HG03432 (cell line): ENCODE measurements around the gene NRXN3.
A peak's percentile ranks its signal among the peaks of the same experiment; 100 is the strongest.

Source experiments
- ATAC-seq: cut with Tn5 transposase; IDR thresholded peaks from one replicate; pipeline ENCODE4 v1.9.1; 2021; ENCODE audit warnings: mild to moderate bottlenecking, moderate library complexity; ENCODE audit not compliant: unreplicated experiment

The NRXN3 gene

GRCh38 chr14:79583738-79584408, 1413.7 kb downstream of the NRXN3 start:
- ATAC-seq, result no peak

GRCh38 chr14:79584679-79585078, 1414.5 kb downstream of the NRXN3 start:
- ATAC-seq, result no peak

- no peak for ATAC-seq
Measured at GRCh38 chr14:79585845-79586244, 1415.7 kb downstream of the NRXN3 start.

- no peak for ATAC-seq
Measured at GRCh38 chr14:79586416-79586815, 1416.2 kb downstream of the NRXN3 start.

GRCh38 chr14:79586989-79587598, 1416.9 kb downstream of the NRXN3 start:
- no peak for ATAC-seq

- ATAC-seq, result peak; percentile 71
Measured at GRCh38 chr14:79587875-79588274, 1417.7 kb downstream of the NRXN3 start.

GRCh38 chr14:79588398-79588797, 1418.2 kb downstream of the NRXN3 start:
- ATAC-seq, result no peak

GRCh38 chr14:79596551-79596950, 1426.4 kb downstream of the NRXN3 start:
- no peak for ATAC-seq

GRCh38 chr14:79597566-79597965, 1427.4 kb downstream of the NRXN3 start:
- no peak for ATAC-seq

- ATAC-seq, result no peak
Measured at GRCh38 chr14:79598339-79598738, 1428.2 kb downstream of the NRXN3 start.

GRCh38 chr14:79599239-79599638, 1429.1 kb downstream of the NRXN3 start:
- ATAC-seq, result no peak

- no peak for ATAC-seq
Measured at GRCh38 chr14:79600406-79600805, 1430.2 kb downstream of the NRXN3 start.

GRCh38 chr14:79601579-79601978, 1431.4 kb downstream of the NRXN3 start:
- no peak for ATAC-seq

GRCh38 chr14:79602045-79602444, 1431.9 kb downstream of the NRXN3 start:
- ATAC-seq, result no peak

GRCh38 chr14:79602742-79603141, 1432.6 kb downstream of the NRXN3 start:
- ATAC-seq, result no peak

GRCh38 chr14:79605849-79606248, 1435.7 kb downstream of the NRXN3 start:
- no peak for ATAC-seq

- ATAC-seq, result no peak
Measured at GRCh38 chr14:79608446-79608845, 1438.3 kb downstream of the NRXN3 start.

- ATAC-seq, result no peak
Measured at GRCh38 chr14:79613625-79614024, 1443.5 kb downstream of the NRXN3 start.

- ATAC-seq, result no peak
Measured at GRCh38 chr14:79614448-79614847, 1444.3 kb downstream of the NRXN3 start.

GRCh38 chr14:79627058-79627457, 1456.9 kb downstream of the NRXN3 start:
- ATAC-seq, result no peak

- no peak for ATAC-seq
Measured at GRCh38 chr14:79629411-79630287, 1459.5 kb downstream of the NRXN3 start.
